DOHH2 (cell line): Measurements from ENCODE around the gene PDE4D.

Source experiments
- CTCF ChIP-seq: fragments of 200-600 bp; sonication (generic); IDR thresholded peaks from one replicate; pipeline ENCODE4 v1.5.1; 2014; ENCODE audit warnings: antibody characterized with exemption, mild to moderate bottlenecking, low read depth, low read length; ENCODE audit not compliant: poor library complexity, severe bottlenecking
- EZH2phosphoT487 ChIP-seq: fragments of 200-600 bp; sonication (generic); IDR thresholded peaks from 2 replicates; pipeline ENCODE4 v1.6.1; 2017; ENCODE audit warnings: borderline replicate concordance, mild to moderate bottlenecking, antibody characterized with exemption, low read length, moderate library complexity, mixed read lengths

DNA sequence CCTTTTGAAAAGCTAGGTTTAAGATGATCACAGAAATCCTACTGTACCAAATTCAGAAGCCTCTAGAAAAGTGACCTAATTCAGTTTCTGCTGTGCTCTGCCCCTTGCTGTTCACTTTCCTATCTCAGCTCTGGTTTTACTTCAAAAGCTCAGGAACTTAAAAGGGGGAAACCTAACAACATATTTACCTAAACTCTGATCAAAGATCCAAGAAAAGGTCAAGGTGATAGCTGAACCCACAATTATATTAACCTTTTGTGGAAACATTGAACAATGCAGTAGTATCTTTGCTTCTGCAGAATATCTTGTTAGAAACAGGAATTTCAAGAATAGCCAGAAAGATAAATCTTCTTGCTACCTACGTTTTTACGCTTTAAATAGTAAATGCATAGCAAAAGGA lies 568.5 kb downstream of the PDE4D start:
- TF ChIP-seq CTCF, result no peak
- TF ChIP-seq EZH2phosphoT487, result no peak
